H1 (cell line): Measurements from ENCODE around the gene CCR8. TPM values are rescaled to one million over a fixed set of nuclear protein-coding genes. Genes with fewer than 3 reads are reported as not detected.
"Not testable (repeated sequence)": the region's sequence is repeated elsewhere in the genome, so short reads cannot be mapped to it uniquely, and the experiment has no call there.

Experiments
- CTCF ChIA-PET: fragments of 300-600 bp; sonication (Branson Sonifier 250); formaldehyde crosslinking; loops from one replicate; lab custom pipeline; 2021; ENCODE audit not compliant: partially characterized antibody; lab: Charles Lee
- POLR2A ChIA-PET: fragments of 300-600 bp; sonication (Branson Sonifier 250); formaldehyde crosslinking; loops from one replicate; lab custom pipeline; 2021; ENCODE audit warnings: inconsistent platforms; ENCODE audit not compliant: partially characterized antibody; lab: Charles Lee
- DNase-seq, 2 experiments: peaks; one replicate each; pipeline versions ENCODE4 v3.0.0 to v3.0.0-alpha.2; 2010 to 2022; ENCODE audit warnings: low spot score in 2 of 2, low read depth in 1 of 2, mixed read lengths in 1 of 2
- FAIRE-seq: peaks from 2 replicates; lab custom pipeline; 2011; peaks lifted over from hg19 to GRCh38; lab: Jason Lieb, UNC
- H2AFZ ChIP-seq: 2 replicates; pipeline ENCODE4 v1.8.1; 2012; ENCODE audit warnings: low read length, inconsistent platforms
- H2AK5ac ChIP-seq: 2 replicates; pipeline ENCODE4 v1.6.1; 2013; ENCODE audit warnings: low read depth, low read length
- H2BK120ac ChIP-seq: replicated peaks from 2 replicates; pipeline ENCODE3; 2013; ENCODE audit warnings: low read depth, low read length, inconsistent platforms
- H2BK12ac ChIP-seq: 2 replicates; pipeline ENCODE4 v1.6.1; 2013; ENCODE audit warnings: low read depth, low read length
- H2BK15ac ChIP-seq: 2 replicates; pipeline ENCODE4 v1.6.1; 2013; ENCODE audit warnings: low read length
- H2BK20ac ChIP-seq: 2 replicates; pipeline ENCODE4 v1.6.1; 2013; ENCODE audit warnings: low read length
- H2BK5ac ChIP-seq: 2 replicates; pipeline ENCODE4 v1.6.1; 2013; ENCODE audit warnings: low read depth, low read length
- H3K14ac ChIP-seq: 2 replicates; pipeline ENCODE4 v1.6.1; 2013; ENCODE audit warnings: inconsistent platforms; ENCODE audit not compliant: insufficient read length
- H3K18ac ChIP-seq: 2 replicates; pipeline ENCODE4 v1.6.1; 2013; ENCODE audit warnings: low read length; ENCODE audit errors: extremely low read depth
- H3K23ac ChIP-seq: 2 replicates; pipeline ENCODE4 v1.6.1; 2013; ENCODE audit warnings: inconsistent platforms; ENCODE audit not compliant: insufficient read length
- H3K23me2 ChIP-seq: 2 replicates; pipeline ENCODE4 v1.6.1; 2013; ENCODE audit warnings: low read depth, low read length
- H3K27ac ChIP-seq: 2 replicates; pipeline ENCODE4 v1.6.1; 2011; ENCODE audit warnings: low read depth, low read length, inconsistent platforms
- H3K27me3 ChIP-seq, 4 experiments: replicated peaks in 1 of 4; 1 replicate in 1 of 4; 2 replicates in 3 of 4; pipeline versions ENCODE4 v1.6.1 to v1.8.1; 2011 to 2013; ENCODE audit warnings: low read length in 3 of 4, mild to moderate bottlenecking in 3 of 4, inconsistent platforms in 2 of 4, mixed read lengths in 2 of 4, moderate library complexity in 1 of 4; ENCODE audit not compliant: control insufficient read depth in 3 of 4, insufficient read depth in 3 of 4; ENCODE audit errors: extremely low read depth in 1 of 4
- H3K36me3 ChIP-seq, 4 experiments: 2 replicates each; pipeline versions ENCODE4 v1.6.1 to v1.8.1; 2011 to 2013; ENCODE audit warnings: mild to moderate bottlenecking in 4 of 4, low read length in 3 of 4, moderate library complexity in 2 of 4, control low read depth in 1 of 4, inconsistent platforms in 1 of 4; ENCODE audit not compliant: insufficient read depth in 4 of 4, control insufficient read depth in 2 of 4
- H3K4ac ChIP-seq: replicated peaks from 2 replicates; pipeline ENCODE3; 2013; ENCODE audit warnings: low read length, low read depth, mixed read lengths, inconsistent platforms; ENCODE audit not compliant: insufficient read length
- H3K4me1 ChIP-seq, 4 experiments: replicated peaks in 1 of 4; 1 replicate in 1 of 4; 2 replicates in 3 of 4; pipeline versions ENCODE4 v1.6.1 to v1.8.1; 2011 to 2013; ENCODE audit warnings: low read length in 3 of 4, inconsistent platforms in 2 of 4, mixed read lengths in 1 of 4; ENCODE audit not compliant: insufficient read depth in 4 of 4, control insufficient read depth in 3 of 4
- H3K4me2 ChIP-seq, 2 experiments: 2 replicates each; pipeline versions ENCODE4 v1.6.1 to v1.8.1; 2011 to 2013; ENCODE audit warnings: low read depth in 2 of 2, low read length in 2 of 2, control low read depth in 1 of 2, inconsistent platforms in 1 of 2, mild to moderate bottlenecking in 1 of 2; ENCODE audit not compliant: insufficient read depth in 1 of 2
- H3K4me3 ChIP-seq, 4 experiments: fragments of 200-600, 300-600 bp in 1 of 4; sonication (generic), shearing (Covaris generic), sonication (Bioruptor Twin) in 1 of 4; 2 replicates each; pipeline versions ENCODE4 v1.5.1 to v1.8.1; 2011 to 2016; ENCODE audit warnings: low read length in 4 of 4, low read depth in 3 of 4, control low read depth in 2 of 4, inconsistent platforms in 2 of 4, mild to moderate bottlenecking in 2 of 4, mixed read lengths in 1 of 4, moderate library complexity in 1 of 4; ENCODE audit not compliant: insufficient read depth in 2 of 4; ENCODE audit errors: extremely low read depth in 1 of 4
- H3K56ac ChIP-seq: replicated peaks from 2 replicates; pipeline ENCODE3; 2013; ENCODE audit warnings: low read depth, mild to moderate bottlenecking, mixed read lengths, low read length, inconsistent platforms; ENCODE audit not compliant: insufficient read length
- H3K79me1 ChIP-seq: 2 replicates; pipeline ENCODE4 v1.6.1; 2013; ENCODE audit warnings: low read depth, low read length, control low read depth
- H3K79me2 ChIP-seq, 2 experiments: 2 replicates each; pipeline versions ENCODE4 v1.6.1 to v1.8.1; 2012 to 2013; ENCODE audit warnings: low read length in 2 of 2, mild to moderate bottlenecking in 2 of 2, inconsistent platforms in 1 of 2; ENCODE audit not compliant: insufficient read depth in 2 of 2, control insufficient read depth in 1 of 2
- H3K9ac ChIP-seq, 4 experiments: replicated peaks in 1 of 4; 1 replicate in 1 of 4; 2 replicates in 3 of 4; pipeline versions ENCODE4 v1.6.1 to v1.8.1; 2011 to 2013; ENCODE audit warnings: low read depth in 3 of 4, low read length in 3 of 4, control low read depth in 2 of 4, mild to moderate bottlenecking in 2 of 4, moderate library complexity in 2 of 4, inconsistent platforms in 1 of 4; ENCODE audit errors: extremely low read depth in 1 of 4
- H3K9me3 ChIP-seq, 2 experiments: 2 replicates each; pipeline versions ENCODE4 v1.6.1 to v1.8.1; 2012 to 2013; ENCODE audit warnings: mild to moderate bottlenecking in 2 of 2, moderate library complexity in 2 of 2, control low read depth in 1 of 2, inconsistent platforms in 1 of 2, low read depth in 1 of 2, low read length in 1 of 2, mixed read lengths in 1 of 2; ENCODE audit not compliant: insufficient read depth in 2 of 2
- H4K20me1 ChIP-seq, 2 experiments: replicated peaks in 1 of 2; 2 replicates each; pipeline versions ENCODE3 to v1.8.1; 2011 to 2013; ENCODE audit warnings: inconsistent platforms in 2 of 2, low read length in 2 of 2, mild to moderate bottlenecking in 1 of 2; ENCODE audit not compliant: insufficient read depth in 2 of 2, control insufficient read depth in 1 of 2
- H4K5ac ChIP-seq: 2 replicates; pipeline ENCODE4 v1.6.1; 2013; ENCODE audit warnings: low read length, low read depth, mixed read lengths, inconsistent platforms; ENCODE audit not compliant: insufficient read length
- H4K8ac ChIP-seq: 2 replicates; pipeline ENCODE4 v1.8.0; 2013; ENCODE audit warnings: mild to moderate bottlenecking, moderate library complexity, low read length, inconsistent platforms; ENCODE audit not compliant: insufficient read depth; ENCODE audit errors: extremely low read depth
- H4K91ac ChIP-seq: replicated peaks from 2 replicates; pipeline ENCODE3; 2013; ENCODE audit warnings: low read length, mixed read lengths, inconsistent platforms; ENCODE audit not compliant: insufficient read length
- WGBS, 2 experiments: shearing (Covaris generic) in 1 of 2; methylation state at CpG; one replicate each; pipeline versions ENCODE4 v1.1.6 to v1.1.7; 2013 to 2015; ENCODE audit warnings: low lambda C conversion rate in 2 of 2, mixed read lengths in 2 of 2, inconsistent platforms in 1 of 2, low coverage in 1 of 2, missing lambda C conversion rate in 1 of 2; ENCODE audit not compliant: insufficient replicate concordance in 2 of 2, insufficient coverage in 1 of 2, insufficient read length in 1 of 2; ENCODE audit errors: extremely low coverage in 1 of 2, missing lambda C conversion rate in 1 of 2; 5-methylcytosine and 5-hydroxymethylcytosine counted together
- polyA plus RNA-seq, 7 experiments: library from polyadenylated mRNA; depleted of rRNA in 3 of 7; stranded (reverse) in 5 of 7; unstranded in 2 of 7; fragments of >200 nt in 5 of 7; fragments of 200-250 nt in 2 of 7; gene quantifications; 1 replicate in 5 of 7; 2 replicates in 1 of 7; 4 replicates in 1 of 7; pipeline versions ENCODE4 v1.2.1 to v1.2.3, GENCODE V29; 2011 to 2013; ENCODE audit warnings: missing spikeins in 2 of 7, mixed read lengths in 2 of 7
- total RNA-seq: library from RNA; stranded (reverse); fragmentation: NEBNext Ultra II Directional; extraction: Animal tissue kit (Norgen Biotek cat#: 25700); gene quantifications from 2 replicates; pipeline ENCODE4 v1.2.1, GENCODE V29; 2021

CCR8 gene
- total and polyA plus RNA-seq, 2 of the 8 experiments (the other 6 are each of a cell fraction or from before 2014, with no cell fraction given) = 0.35 TPM; not detected in 1

DNA sequence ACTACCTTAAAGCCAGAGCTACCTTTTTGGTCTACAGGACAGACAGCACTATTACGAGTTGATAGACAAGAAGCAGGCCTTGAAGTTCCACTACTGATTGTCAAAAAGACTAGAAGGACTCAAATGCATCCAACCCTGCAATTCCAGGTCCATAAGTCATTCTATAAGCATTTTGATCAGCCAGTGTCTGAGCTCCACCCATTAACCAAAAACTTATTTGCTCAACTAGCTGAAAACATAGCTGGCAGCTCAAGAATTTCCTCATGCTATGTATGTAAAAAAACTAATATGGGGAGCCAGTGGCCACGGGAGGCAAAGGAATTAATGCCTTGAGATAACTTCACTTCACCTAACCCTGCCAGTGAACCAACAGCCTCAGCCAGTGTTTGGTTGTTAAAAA is 21.6 kb downstream of the CCR8 start:
- H3K9ac ChIP-seq, H2BK12ac ChIP-seq, H3K27me3 ChIP-seq, H3K4ac ChIP-seq, H4K91ac ChIP-seq, H2AFZ ChIP-seq, H4K5ac ChIP-seq, H3K4me1 ChIP-seq, H2BK120ac ChIP-seq, H3K79me2 ChIP-seq, FAIRE-seq, H3K14ac ChIP-seq, H3K4me2 ChIP-seq, H3K56ac ChIP-seq, H2AK5ac ChIP-seq, H4K8ac ChIP-seq, H3K4me3 ChIP-seq, H2BK20ac ChIP-seq, H2BK5ac ChIP-seq, DNase-seq, H3K18ac ChIP-seq, H3K23ac ChIP-seq, H3K27ac ChIP-seq, H3K36me3 ChIP-seq, H4K20me1 ChIP-seq, H3K9me3 ChIP-seq, H3K79me1 ChIP-seq, H2BK15ac ChIP-seq, H3K23me2 ChIP-seq: not testable (repeated sequence)
- WGBS, 2 experiments = 93% methylated on average over 2 of the region's 2 CpGs; no CpG with 5 or more reads in 1 of the 2 experiments
- CTCF ChIA-PET = interaction anchor here (1.2 kb wide), 1 partner anchor 60 kb away, joined by 3 read pairs; no protein-coding TSS in a partner anchor
- POLR2A ChIA-PET = interaction anchor here (1.5 to 1.7 kb wide), 2 partner anchors 58 to 64 kb away, joined by 3 to 4 read pairs; no protein-coding TSS in a partner anchor
